SU-DHL-6 (cell line): Measurements from ENCODE around the gene ATP7A.

Experiments used
- CTCF ChIP-seq: fragments of 200-600 bp; sonication (generic); IDR thresholded peaks from one replicate; pipeline ENCODE4 v1.5.1; 2017; ENCODE audit warnings: antibody characterized with exemption, mild to moderate bottlenecking, low read length, moderate library complexity; ENCODE audit not compliant: insufficient read depth, poor library complexity, severe bottlenecking
- EZH2phosphoT487 ChIP-seq: fragments of 200-600 bp; sonication (generic), shearing (Covaris generic); conservative IDR thresholded peaks from 2 replicates; pipeline ENCODE4 v1.6.1; 2018; ENCODE audit warnings: mild to moderate bottlenecking, antibody characterized with exemption, low read length, moderate library complexity, mixed read lengths

GRCh38 chrX:77918568-77918967, 8.1 kb downstream of the ATP7A start:
- TF ChIP-seq CTCF, result no peak
- no peak for TF ChIP-seq EZH2phosphoT487
